Thoracic aorta (tissue), 2 donors: ENCODE results near the gene ID3. TPM values are rescaled to one million over a fixed set of nuclear protein-coding genes. Genes with fewer than 3 reads are reported as not detected.

Experiments used
- ATAC-seq: fragments of 150-250 bp; one replicate; pipeline ENCODE4 v1.8.0; 2017; ENCODE audit warnings: low read depth; ENCODE audit not compliant: insufficient number of reproducible peaks, low FRiP score
- DNase-seq: peaks from one replicate; pipeline ENCODE4 v3.0.0-alpha.2; 2020; ENCODE audit warnings: low spot score
- H3K27ac ChIP-seq, 2 donors: fragments of 200-600 bp; sonication (generic); 1 replicate in 1 of 2; 2 replicates in 1 of 2; pipeline ENCODE4 v1.5.1; 2016; ENCODE audit warnings: mild to moderate bottlenecking in 2 of 2, moderate library complexity in 2 of 2
- H3K27me3 ChIP-seq: fragments of 200-600 bp; sonication (generic); replicated peaks from 2 replicates; pipeline ENCODE4 v1.6.0; 2016; ENCODE audit warnings: mild to moderate bottlenecking; ENCODE audit not compliant: insufficient read depth
- H3K36me3 ChIP-seq: fragments of 200-600 bp; sonication (generic); one replicate; pipeline ENCODE4 v1.5.1; 2016
- H3K4me1 ChIP-seq, 2 donors: fragments of 200-600 bp; sonication (generic); 1 replicate in 1 of 2; 2 replicates in 1 of 2; pipeline versions ENCODE4 v1.5.1 to v1.6.0; 2016; ENCODE audit warnings: low read depth in 2 of 2, mild to moderate bottlenecking in 1 of 2; ENCODE audit not compliant: control insufficient read depth in 1 of 2
- H3K4me3 ChIP-seq: fragments of 200-600 bp; sonication (generic); 2 replicates; pipeline ENCODE4 v1.5.1; 2016; ENCODE audit warnings: mild to moderate bottlenecking
- H3K9me3 ChIP-seq: fragments of 200-600 bp; sonication (generic); 2 replicates; pipeline ENCODE4 v1.5.1; 2016
- total RNA-seq, 2 donors: library from RNA; depleted of rRNA; stranded (reverse); fragments of >200 nt; gene quantifications; one replicate each; pipeline versions ENCODE4 v1.1.0 to v1.2.3, GENCODE V29; 2016
- TF ChIP-seq, protein P1 (sequence below): fragments of 200-600 bp; sonication (generic); IDR thresholded peaks from one replicate; pipeline ENCODE4 v1.5.1; 2019; ENCODE audit warnings: antibody characterized with exemption

The ID3 gene
- total RNA-seq, 2 donors from 2014 or later, result 309 to 692 TPM

DNA sequence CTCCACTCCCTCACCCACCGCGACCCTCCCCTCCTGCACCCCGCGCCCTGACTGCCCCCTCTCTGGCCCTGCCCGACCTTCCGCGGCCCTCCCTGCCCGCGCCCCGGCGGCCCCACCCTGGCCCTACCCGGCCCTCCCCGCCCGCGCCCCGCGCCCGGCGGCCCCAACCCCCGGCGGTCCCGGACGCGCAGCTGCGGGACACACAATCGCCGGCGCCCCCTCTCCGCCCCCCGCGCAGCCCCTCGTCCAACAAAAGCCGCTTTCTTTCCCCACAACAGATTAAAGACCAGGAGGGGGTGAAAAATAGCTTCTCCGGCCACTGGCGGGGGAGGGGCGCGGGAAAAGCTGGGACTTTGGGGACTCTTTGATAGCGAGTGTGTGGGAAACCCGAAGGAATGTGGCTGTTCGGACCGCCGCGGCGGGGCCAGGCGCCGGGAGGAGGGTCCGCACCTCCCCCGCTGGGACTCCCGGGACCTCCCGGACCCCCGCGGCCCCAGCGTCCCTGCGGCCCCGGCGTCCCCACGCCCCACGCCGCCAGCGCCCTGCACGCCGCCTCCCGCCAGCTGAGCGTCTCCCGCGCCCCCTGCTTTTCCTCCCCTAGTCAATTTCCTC is 8.8 kb upstream of the ID3 start:
- Histone ChIP-seq H3K4me3 (peak overlapping the region; percentile 76), H3K36me3 (no peaks in the 10 kb centered on the region), H3K4me1 (peaks cover 19 to 59% of the 10 kb centered on the region in 2 donors), H3K9me3 (no peaks in the 10 kb centered on the region), H3K27me3 (no peaks in the 10 kb centered on the region), H3K27ac (peak overlapping the region; percentile 81 to 86)
- TF ChIP-seq, protein P1, sequence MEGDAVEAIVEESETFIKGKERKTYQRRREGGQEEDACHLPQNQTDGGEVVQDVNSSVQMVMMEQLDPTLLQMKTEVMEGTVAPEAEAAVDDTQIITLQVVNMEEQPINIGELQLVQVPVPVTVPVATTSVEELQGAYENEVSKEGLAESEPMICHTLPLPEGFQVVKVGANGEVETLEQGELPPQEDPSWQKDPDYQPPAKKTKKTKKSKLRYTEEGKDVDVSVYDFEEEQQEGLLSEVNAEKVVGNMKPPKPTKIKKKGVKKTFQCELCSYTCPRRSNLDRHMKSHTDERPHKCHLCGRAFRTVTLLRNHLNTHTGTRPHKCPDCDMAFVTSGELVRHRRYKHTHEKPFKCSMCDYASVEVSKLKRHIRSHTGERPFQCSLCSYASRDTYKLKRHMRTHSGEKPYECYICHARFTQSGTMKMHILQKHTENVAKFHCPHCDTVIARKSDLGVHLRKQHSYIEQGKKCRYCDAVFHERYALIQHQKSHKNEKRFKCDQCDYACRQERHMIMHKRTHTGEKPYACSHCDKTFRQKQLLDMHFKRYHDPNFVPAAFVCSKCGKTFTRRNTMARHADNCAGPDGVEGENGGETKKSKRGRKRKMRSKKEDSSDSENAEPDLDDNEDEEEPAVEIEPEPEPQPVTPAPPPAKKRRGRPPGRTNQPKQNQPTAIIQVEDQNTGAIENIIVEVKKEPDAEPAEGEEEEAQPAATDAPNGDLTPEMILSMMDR, result no peak
- DNase-seq, result no peak
- no peak for ATAC-seq

DNA sequence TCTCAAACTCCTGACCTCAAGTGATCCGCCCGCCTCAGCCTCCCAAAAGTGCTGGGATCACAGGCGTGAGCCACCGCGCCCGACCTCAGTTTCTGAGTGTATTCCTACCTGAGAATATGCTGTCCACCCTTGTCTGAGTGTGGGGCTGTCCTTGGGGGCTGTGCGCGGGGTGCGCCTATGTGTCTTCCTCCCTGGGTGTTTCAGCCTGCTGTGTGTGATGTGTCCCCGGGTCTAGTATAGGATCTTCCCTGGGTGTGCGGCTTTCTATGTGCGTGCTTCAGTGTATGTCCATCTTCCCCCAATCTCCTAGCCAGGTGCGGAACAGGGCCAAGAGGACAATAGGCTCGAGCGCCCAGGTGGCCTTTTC is 8.3 kb upstream of the ID3 start:
- Histone ChIP-seq H3K27me3 (no peaks in the 10 kb centered on the region), H3K27ac (peak overlapping the region; percentile 81 to 86), H3K9me3 (no peaks in the 10 kb centered on the region), H3K36me3 (no peaks in the 10 kb centered on the region), H3K4me3 (peak overlapping the region; percentile 76), H3K4me1 (peaks cover 23 to 63% of the 10 kb centered on the region in 2 donors)
- no peak for DNase-seq
- no peak for ATAC-seq
- TF ChIP-seq, protein P1, result no peak

DNA sequence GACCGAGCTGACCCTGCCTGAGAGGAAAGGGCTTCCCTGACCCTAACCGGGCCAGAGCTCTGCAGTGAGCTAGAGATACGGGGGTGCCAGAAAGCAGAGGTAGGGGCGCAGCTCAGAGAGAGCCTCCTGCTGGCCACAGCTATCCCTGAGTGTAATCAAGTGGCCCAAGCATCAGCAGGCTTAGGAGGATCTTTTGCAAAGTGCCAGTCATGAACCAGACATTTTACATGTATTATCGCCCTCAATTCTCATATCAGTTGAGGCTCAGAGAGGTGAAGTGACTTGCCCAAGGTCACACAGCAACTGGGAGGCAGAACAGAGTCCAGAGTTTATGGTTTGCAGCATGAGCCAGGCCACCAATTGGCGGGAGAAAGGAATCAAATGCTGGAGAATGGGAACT is 7.0 kb upstream of the ID3 start:
- H3K27ac ChIP-seq, result peak overlapping the region; percentile 94 to 96
- H3K9me3 ChIP-seq, result no peaks in the 10 kb centered on the region

DNA sequence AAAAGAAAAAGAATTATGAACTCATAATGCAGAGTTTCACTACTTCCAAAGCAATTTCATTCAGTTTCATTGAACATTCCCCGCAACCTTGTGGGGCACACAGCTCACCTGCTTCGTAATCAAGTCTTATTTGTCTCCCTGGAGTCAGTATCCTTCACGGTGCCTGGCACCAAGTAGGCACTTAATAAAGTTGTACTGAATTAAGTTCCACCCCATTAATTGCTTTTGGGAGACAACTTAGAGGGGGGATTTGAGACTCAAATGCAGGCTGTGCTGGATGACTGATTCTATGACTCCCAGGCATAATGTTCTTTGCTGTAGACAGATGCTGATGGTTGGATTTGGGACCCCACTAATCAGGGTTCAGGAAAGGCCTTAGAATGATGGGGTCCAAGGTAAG is 6.5 kb upstream of the ID3 start:
- no peak overlapping the region for H3K4me3 ChIP-seq
- TF ChIP-seq, protein P1, result no peak
- H3K36me3 ChIP-seq, result no peaks in the 10 kb centered on the region
- DNase-seq (no peak), ATAC-seq (no peak)
- H3K4me1 ChIP-seq, result peaks cover 35 to 76% of the 10 kb centered on the region in 2 donors
- H3K9me3 ChIP-seq, result no peaks in the 10 kb centered on the region
- H3K27me3 ChIP-seq, result no peaks in the 10 kb centered on the region
- peak overlapping the region; percentile 94 to 96 for H3K27ac ChIP-seq

More for the DNA sequence above, 7.0 kb upstream of the ID3 start:
- Histone ChIP-seq H3K4me3 (no peak overlapping the region), H3K27me3 (no peaks in the 10 kb centered on the region), H3K36me3 (no peaks in the 10 kb centered on the region), H3K4me1 (peaks cover 29 to 71% of the 10 kb centered on the region in 2 donors)
- DNase-seq (no peak), ATAC-seq (no peak)
- TF ChIP-seq, protein P1, result no peak

DNA sequence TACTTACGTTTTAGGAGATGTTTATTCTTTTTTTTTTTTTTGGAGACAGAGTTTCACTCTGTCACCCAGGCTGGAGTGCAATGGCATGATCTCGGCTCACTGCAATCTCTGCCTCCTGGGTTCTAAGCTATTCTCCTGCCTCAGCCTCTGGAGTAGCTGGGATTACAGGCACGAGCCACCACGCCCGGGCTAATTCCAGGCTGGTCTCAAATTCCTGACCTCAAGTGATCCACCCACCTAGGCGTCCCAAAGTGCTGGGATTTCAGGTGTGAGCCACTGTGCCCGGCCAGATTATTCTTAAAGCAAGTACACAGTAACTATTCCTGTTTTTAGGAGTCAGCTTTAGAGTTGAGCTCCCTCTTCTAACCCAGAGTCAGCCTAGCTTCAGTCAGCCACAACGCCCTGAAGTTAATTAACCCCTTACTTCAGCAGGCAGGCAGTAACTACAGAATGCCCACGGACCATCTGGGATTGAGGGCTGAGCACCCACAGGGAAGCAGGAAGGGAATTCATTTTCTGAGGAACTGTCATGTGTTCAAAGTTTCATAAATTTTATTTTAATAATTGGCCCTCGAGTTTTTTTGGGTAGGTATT is 5.3 kb upstream of the ID3 start:
- no peaks in the 10 kb centered on the region for H3K27me3 ChIP-seq
- no peaks in the 10 kb centered on the region for H3K9me3 ChIP-seq
- ATAC-seq (no peak), DNase-seq (no peak)
- TF ChIP-seq, protein P1, result no peak
- H3K27ac ChIP-seq, result peak overlapping the region; percentile 94 to 96
- H3K36me3 ChIP-seq, result no peaks in the 10 kb centered on the region
- H3K4me1 ChIP-seq, result peaks cover 42 to 86% of the 10 kb centered on the region in 2 donors
- peak overlapping the region; percentile 25 for H3K4me3 ChIP-seq
